Stimulated activated CD4-positive, alpha-beta T cell treated with anti-CD3 and anti-CD28 coated beads, Interleukin-1b, Interleukin-23, amount 100 ng/mL, for 4 hours (primary cell): ENCODE measurements around the gene WDR35.
A peak's percentile ranks its signal among the peaks of the same experiment; 100 is the strongest.

Source experiments
- DNase-seq, 2 donors: peaks; one replicate each; pipeline ENCODE4 v3.0.0-alpha.2; 2020; ENCODE audit warnings: low read depth in 2 of 2

The WDR35 gene

DNA sequence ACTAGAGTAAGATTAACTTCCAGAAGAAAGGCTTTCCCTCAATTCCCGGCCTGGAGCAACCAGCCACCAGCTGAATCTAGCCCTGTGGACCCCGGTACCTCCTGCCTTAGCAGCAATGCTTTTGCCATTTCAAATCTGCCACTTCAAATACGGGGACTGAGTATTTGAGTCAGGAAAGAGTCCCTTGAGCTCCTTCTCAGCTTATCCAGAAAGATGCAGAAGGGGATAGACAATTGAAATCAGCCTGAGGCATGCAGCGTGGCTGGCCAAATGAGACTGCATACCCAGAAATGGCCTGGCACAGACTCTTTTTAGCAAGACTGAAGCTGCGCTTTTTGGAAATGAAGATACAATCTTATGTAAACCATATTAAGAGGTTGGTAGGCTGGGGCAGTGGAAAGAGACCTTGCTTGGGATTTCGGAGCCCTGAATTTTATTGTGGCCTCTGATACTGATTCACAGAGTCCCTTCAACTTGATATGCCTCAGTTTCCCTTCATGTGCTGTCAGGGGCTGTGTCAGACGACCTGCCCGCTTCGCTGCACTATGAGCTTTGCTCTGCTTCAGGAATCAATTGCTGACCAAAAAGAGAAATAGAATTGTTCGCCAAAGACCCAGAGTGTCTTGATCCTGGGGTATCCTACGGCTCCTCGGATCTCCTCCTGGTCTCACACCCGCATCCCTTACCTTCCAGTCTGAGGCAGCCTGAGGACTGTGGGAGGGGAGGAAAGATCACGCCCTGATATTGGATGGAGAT is 21.5 kb upstream of the WDR35 start:
- DNase-seq, result no peak

DNA sequence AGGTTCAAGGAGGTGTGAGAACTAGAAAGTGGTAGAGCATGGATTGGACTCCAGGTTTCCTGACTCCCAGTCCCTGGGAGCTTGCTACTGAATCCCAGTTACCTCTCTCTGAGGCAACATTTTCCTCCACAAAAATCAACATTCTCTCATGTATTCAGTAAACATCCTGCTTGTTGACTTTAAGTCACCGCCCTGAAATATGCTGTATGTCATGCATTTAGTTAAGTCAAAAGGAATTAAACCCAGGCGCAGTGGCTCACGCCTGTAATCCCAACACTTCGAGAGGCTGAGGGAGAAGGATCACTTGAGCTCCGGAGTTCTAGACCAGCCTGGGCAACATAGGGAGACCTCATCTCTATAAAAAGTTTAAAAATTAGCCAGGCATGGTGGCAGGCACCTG is 18.8 kb upstream of the WDR35 start:
- no peak for DNase-seq

DNA sequence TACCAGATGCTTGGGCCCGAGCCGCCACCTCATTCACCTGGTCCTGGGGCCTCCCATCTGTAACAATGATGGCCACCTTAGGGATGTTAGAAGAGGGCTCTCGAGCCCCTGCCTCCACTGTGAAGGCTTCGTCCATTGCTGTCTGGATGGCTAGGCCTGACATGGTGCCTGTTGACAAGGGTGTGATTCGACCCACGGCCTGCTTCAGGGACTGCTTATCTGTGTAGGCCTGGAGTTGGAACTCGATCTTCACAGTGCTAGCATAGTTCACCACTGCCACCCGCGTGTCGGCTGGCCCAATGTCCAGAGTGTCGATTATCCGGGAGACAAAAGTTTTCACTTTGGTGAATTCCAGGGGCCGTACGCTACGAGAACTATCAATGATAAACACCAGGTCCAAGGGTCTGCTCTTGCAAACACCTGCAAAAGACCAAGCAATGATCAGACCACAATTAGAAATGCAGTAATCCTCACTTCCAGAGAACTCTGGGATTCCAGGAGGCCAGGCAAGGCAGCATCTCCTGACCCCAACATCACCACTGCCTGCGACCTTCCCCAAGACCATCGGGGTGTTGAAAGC is 16.1 kb upstream of the WDR35 start:
- no peak for DNase-seq

DNA sequence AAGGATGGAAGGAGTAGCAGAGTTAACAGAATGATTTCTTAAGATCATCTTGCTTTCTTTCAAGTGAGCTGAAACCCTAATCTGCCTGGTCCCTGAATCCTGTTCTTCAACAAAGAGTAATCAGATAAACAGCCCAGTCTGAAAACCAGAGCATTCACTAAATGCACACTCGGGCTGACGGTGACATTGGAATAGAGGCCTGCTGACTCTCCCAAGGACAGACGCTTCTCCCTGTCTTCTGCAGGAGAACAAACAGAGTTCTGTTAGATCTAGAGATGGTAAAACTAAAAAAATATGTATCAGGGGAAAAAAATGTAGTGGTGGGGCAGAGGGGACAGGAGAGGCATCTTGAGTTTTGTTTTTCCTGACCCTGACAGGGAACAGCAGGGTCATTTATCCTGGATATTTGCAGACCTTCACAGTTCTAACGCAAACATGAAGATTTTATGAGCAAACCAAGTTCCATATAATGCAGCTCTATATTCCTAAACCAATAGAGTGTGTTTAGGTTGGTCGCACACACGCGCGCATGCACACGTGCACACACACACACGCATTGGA is 15.2 kb upstream of the WDR35 start:
- no peak for DNase-seq

DNA sequence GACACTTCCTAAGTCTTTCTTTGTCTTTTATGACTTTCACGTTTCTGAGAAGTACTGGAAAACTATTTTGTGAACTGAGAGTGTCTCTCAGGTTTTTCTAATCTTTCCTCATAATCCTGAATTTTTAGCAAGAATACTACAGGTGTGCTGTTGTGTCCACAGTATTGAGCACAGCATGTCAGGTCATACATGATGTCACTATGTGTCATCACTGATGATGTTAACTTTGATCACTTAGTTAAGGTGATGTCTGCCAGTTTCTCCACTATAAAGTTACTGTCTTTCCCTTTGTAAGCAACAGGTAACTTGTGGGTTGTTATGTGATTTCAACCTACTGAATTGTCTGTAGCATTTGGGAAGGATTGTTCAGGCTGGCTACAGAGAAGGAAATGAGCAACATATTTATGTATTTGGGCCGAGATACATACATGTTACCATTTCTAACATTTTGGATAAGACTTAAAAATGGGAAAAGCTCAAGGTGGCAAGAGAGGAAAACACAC is 11.5 kb upstream of the WDR35 start:
- DNase-seq, result no peak

DNA sequence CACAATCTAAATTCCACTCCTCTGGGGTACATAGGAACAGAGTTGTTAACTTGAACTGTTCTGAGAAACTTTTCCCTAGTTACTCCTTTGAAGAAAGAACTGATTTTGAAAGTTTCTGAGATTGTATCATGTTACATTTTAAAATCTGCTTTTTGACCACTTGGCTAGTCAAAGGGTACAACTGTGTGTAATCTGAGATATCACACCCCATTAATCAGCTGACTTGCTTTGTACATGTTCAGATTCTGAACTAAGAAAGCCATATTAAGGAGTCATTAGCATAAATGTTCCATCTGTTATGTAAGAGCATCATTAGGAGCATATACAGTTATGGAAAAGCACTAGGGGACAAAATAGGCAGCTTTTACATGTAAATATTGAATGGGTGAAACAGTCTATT is 3.8 kb upstream of the WDR35 start:
- DNase-seq, result no peak

DNA sequence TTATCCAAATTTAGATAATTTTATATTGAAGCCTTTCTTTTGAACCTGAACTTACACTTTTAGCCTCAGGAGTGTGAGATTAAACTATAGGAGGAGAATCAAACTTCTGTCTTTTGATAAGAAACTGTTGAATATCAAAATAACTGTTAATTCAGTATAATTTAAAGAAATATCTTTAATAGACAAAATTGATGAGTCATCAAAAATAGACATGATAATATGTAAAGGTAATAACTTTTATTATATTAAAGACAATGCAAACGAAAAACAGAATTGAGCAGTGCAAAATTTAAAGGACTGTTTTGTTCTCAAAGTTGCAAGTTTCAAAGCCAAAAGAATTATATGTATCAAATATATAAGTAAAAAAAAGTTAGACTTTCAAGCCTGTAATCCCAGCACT is 2.0 kb upstream of the WDR35 start:
- no peak for DNase-seq

DNA sequence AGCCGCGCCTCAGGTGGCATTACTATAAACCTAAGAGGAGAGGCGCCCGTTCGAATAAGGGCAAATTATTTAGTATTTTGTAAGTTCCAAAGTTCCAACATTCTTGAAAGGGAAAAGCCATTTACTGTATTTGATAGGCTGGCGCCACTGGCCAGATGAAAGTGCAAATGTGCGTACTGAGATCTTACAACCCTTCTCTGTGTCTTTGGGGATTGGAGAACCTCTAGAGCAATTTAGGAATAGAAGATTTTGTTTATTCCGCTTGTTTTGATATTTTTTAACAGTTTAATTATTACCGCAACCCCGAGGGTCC is 467 bp upstream of the WDR35 start:
- DNase-seq, result no peak

DNA sequence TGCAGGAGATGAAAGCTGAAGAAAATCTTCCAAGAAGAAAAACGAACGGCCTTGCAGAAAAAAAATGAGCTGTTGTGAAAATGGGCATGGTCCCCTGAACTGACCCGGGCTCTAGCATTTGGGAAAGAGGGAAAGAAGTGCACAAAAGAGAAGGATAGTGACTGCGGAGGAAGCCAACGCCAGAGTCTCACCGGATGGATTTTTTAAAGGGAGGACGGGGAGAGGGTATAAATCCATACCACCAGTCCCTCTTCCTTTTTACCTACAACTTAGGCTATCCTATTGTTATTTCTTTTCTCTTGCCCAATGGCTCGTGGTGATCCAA is 601 bp downstream of the WDR35 start:
- DNase-seq, result no peak

DNA sequence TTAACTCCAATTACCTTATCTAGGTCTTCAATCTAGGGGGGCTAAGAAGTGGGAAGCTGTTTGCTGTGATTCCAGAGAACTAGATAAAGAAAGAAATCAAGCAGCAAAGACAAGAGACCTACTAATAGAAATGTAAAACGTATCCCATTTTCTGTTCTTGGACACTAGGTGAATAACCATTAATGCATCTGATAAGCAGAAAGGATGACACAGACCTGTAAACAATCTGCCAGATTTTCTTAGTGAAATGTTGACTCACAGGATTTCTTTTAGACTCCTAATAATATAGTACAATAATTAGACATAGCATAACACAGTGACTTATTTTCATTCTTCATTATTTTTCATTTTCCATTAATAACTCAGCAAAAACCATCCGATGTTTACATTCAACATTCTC is 1.3 kb downstream of the WDR35 start:
- DNase-seq, result no peak

DNA sequence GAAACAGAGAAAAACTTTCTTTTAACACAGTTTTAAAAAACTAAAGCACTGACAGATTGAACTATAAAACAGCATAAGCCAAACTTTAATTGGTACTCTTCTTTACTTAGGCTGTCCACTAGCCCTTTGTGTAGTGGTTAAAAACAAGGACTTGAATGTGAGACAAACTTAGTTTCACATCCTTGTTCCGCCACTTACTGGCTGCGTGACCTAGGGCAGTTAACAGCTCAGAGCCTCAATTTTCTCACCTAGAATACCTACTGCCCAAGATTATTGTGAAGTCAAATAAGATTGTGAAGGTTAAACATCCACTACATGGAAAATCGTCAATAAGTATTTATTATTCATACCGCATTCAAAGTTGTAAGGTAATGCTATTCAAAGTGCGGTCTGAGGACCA is 2.0 kb downstream of the WDR35 start:
- no peak for DNase-seq

DNA sequence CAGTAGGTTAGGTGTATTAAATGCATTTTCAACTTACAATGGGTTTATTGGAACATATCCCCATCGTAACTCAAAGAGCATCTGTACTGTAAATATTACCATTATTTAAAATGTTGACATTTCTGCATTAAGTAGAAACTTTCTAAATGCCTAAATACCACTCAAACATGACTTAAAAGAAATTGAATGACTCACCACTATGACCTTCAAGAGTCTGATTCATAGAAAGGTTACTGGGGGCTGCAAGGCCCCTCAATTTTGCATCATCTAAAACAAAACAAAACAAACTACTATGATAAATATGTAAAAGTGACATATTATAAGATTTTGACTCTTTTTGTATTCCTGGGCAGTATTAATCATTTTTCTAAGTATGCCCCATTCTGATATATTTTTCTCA is 7.6 kb downstream of the WDR35 start:
- no peak for DNase-seq

DNA sequence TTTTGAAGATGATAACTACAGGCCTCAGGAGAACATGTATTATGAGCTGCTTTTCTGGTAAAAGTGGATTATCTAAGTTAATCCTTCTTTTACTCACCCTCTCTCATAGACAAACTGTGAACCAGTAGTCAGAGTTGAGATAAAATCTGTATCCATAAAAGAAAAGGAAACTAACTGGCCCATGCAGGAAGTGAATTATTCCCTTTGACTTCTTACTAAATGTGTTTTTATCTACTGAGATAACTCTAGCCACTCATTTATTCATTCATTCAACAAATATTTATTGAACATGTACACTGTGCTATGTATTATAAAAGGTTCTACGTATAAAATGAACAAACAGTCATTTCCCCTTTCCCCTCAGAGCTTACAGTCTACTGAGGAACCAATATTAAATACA is 10.0 kb downstream of the WDR35 start:
- no peak for DNase-seq

DNA sequence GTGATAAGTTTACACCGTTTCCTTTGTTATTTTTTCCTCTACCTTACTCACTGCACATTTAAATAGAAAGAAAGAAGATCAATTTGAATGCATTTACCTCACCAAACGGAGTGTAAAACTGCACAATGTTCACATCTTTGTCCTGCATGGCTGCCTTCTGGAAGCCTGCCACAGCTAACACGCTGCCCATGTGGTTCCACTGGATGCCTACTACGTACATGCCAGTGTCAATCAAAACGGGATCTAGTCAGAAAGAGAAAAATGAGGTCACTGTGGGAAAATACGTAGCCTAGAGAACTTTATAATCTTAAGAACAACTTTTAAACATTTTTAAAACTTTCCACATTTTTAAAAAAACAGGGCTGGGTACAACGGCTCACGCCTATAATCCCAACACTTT is 16.4 kb downstream of the WDR35 start:
- no peak for DNase-seq

DNA sequence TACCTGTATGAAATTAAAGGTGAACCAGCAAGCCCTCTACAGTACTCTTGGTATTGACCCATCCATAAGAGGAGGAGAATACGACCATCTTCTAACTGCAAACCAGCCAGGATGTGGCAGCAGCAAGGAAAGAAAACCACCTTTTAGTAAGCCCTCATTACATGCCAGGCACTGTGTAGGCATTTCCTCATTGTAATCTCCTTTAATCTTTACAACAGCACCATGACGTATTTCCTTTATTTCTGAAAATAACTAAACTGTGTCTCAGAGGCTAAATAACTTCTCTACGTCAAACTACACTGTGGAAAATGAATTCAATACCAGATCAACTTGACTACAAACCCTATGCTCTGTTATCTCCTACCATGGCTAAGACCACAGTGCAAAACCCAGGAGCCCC is 18.2 kb downstream of the WDR35 start:
- DNase-seq, result no peak

DNA sequence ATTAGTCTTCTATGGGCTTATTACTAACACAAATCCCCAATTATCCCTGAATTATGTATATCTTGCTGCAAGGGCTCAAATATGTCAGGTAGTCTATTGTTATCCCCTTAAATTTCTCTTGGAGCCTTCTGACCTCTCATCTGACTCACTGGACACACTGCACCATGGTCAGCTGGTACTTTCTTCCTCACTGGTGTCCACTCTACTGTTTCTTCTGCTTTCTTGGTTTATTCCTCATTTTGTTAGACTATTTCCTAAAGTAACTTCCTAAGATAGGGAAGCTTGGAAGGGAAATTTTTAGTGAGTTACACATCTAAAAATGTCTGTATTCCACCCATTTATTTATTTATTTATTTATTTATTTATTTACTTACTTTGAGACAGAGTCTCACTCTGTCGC is 26.5 kb downstream of the WDR35 start:
- DNase-seq, result no peak

DNA sequence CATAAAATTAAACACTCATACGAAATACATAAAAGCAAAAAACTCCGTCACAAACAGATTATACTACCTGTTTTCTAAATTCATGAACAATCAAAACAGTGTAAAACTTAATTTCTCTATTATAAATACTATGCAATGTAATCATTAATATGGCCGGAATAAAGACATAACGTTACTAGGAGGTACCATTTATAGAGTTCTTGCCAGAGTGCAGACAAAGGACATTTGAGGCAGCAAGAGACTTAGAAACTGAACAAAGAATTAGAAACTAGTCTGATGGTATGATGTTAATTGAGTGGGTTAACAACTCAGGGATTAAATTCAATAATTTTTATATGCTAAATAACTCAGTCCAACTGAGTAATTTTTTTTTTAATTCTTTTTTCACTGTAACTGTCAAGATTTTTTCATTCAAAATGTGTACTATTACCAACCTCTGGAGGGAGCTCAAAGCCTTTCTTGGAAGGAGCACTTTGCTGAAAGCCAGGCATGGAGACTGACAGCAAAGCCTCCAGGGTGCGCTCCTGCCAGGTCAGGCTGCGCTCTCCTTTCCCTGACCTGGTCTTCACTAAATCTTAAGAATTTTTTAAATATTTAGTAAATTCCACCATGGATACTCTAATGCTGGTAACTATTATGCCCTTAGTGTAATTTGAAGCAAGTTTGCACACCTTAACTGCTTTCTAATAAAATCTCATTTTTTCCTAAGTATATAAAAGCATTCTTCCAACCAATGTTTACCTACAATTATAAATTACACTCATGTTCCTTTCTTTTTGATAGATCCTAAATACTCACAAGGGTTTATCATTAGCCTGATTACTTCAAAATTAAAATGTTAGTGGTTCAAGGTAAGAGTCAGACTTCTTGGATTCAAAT is 34.1 kb downstream of the WDR35 start:
- peak; percentile 1 to 8 for DNase-seq

DNA sequence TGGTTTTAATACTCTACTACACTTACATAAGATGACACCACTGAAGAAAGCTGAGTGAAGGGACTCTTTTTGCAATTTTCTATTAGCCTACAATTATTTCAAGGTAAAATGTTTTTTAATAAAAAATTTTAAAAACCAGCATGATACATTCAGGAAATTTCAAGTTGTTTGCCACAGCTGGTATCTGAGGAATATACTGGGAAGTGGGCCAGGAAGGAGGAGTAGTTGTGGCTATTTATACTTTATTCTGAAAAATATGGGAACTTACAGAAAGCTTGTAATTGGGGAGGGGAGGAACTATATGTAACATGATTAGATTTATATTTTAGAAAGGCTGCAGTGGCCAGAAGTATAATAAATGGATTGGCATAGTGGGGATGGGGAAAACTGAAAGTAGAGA is 40.8 kb downstream of the WDR35 start:
- DNase-seq, result no peak

DNA sequence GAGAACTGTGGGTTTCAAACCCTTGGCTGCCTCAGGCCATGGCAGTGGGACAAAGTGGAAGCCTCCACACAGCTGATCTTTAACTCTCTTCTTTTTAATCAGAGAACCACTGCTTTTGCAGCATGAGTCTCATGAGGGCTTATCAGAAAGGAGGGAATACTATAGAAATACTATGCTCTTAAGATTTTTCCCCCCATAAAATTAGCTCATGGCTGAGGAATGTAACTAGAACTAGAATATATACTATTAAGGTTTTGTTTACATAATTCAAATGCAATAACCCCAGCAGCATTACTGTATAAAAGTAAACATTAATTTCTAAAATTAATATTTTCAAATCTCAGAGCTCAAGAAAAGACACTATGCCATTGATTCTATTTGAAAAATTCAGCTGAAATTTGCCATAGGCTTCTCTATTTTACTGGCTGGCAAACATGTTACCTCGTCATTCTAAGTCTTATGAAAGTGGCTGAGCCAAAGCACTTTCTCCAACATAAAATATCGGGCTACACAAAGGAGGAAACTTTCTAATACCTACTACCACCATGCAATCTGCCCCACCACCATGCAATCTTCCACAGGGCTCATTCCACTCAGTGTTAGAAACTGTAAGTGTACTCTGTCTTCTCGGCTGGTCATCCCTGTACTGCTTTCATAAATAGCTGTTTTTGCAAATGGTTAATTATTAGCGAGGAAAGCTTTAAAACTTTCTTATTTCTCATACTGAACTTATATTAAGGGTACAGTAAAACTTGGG is 42.5 kb downstream of the WDR35 start:
- DNase-seq, result no peak

DNA sequence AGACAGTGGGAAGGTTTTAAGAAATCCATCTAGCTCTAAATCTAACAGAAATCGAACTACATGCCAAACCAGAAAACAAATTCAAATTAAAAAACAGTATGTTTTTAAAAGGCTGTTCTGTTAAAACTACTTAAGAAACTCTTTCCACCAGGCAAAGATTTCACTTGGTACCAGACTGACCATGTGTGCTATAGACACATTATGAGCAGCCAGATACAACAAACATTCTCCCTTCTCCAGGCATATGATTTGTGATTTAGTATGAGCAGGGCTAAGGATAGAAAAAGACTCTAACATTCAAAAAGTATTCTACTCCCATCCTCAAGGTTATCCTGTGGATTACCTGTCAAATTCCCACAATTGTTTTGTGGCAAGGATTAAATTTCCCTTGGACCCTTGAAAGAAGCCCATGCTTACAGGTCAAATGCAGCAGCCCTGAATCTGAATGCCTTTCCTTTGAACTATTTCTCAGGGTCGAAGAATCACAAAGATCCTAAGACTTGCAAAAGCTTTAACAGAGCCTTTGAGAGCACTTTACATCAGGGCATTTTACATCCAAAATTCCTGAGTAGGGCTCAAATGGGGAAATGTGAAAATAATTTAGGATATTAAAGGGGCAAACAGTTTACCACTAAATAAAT is 45.6 kb downstream of the WDR35 start:
- no peak for DNase-seq

DNA sequence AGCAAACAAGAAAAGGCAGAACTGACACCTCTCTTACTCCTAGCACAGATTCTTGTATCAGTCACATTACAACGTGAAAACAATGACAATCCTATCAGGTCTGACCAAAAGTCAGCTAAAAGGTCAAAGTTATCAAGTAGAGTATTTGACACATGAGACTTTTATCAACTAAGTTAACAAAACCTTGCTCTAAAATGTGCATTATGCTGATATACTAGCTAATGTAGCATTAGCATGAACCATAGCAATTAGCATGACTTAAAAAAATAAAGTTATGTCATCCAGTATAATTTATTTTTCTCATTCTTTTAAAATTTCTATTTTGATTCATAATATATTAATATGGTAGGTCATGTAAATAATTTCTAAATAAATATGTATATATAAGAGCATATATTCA is 46.7 kb downstream of the WDR35 start:
- DNase-seq, result no peak

DNA sequence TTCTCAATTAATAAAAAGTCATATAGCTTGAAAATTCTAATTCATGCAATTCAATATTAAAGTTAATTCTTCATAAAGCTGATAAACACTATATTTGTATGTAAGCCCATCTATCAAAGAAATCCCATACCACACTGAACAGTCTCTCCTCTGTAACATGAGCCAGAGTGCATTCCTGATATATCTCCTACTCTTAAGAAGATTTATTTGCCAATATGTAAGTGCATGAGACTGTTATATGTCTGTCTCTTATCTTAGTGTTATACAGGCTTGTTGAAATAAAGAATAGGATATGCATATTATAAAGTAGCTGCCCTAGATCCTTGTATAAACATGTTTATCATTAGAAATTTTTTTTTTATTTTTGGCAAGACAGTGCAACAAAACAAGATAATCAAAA is 47.7 kb downstream of the WDR35 start:
- no peak for DNase-seq
